SK-N-SH (cell line): ENCODE results near the gene MAN2C1. TPM values are rescaled to one million over a fixed set of nuclear protein-coding genes. Genes with fewer than 3 reads are reported as not detected.

ENCODE experiments used
- CTCF ChIA-PET: fragments of 300-600, 350-600 bp; formaldehyde crosslinking; extraction: SDS; loops from one replicate; lab custom pipeline; 2021; lab: Yijun Ruan, JAX
- POLR2A ChIA-PET: fragments of 350-600 bp; sonication (Branson Sonifier 250); formaldehyde crosslinking; extraction: SDS; loops from one replicate; lab custom pipeline; 2020; ENCODE audit warnings: antibody characterized with exemption, inconsistent platforms; lab: Yijun Ruan, JAX
- DNase-seq: peaks from one replicate; pipeline ENCODE4 v3.0.0; 2012
- H2AFZ ChIP-seq: fragments of 200-600 bp; sonication (generic); 2 replicates; pipeline ENCODE4 v1.8.1; 2016; ENCODE audit warnings: antibody characterized with exemption, mild to moderate bottlenecking, low read depth
- H3F3A ChIP-seq: fragments of 200-600 bp; sonication (generic); replicated peaks from 2 replicates; pipeline ENCODE3; 2016; ENCODE audit warnings: antibody characterized with exemption, mild to moderate bottlenecking; ENCODE audit not compliant: insufficient read depth
- H3K27ac ChIP-seq, 2 experiments: fragments of 200-500 bp in 1 of 2; fragments of 200-600 bp in 1 of 2; sonication (Bioruptor generic) in 1 of 2; sonication (generic), shearing (Covaris generic) in 1 of 2; 2 replicates each; pipeline versions ENCODE4 v1.5.1 to v1.6.1; 2014 to 2016; ENCODE audit warnings: low read depth in 2 of 2, inconsistent platforms in 1 of 2, low read length in 1 of 2, mild to moderate bottlenecking in 1 of 2, mixed read lengths in 1 of 2
- H3K27me3 ChIP-seq: fragments of 200-600 bp; sonication (generic), shearing (Covaris generic); 2 replicates; pipeline ENCODE4 v1.6.1; 2016; ENCODE audit warnings: mixed run types; ENCODE audit not compliant: insufficient read depth
- H3K36me3 ChIP-seq, 2 experiments: fragments of 200-500 bp in 1 of 2; fragments of 200-600 bp in 1 of 2; sonication (Bioruptor generic) in 1 of 2; sonication (generic) in 1 of 2; replicated peaks in 1 of 2; 2 replicates each; pipeline versions ENCODE3 to v1.5.1; 2014 to 2016; ENCODE audit warnings: low read length in 1 of 2, mild to moderate bottlenecking in 1 of 2; ENCODE audit not compliant: insufficient read depth in 2 of 2, control insufficient read depth in 1 of 2
- H3K4me1 ChIP-seq, 2 experiments: fragments of 200-500 bp in 1 of 2; fragments of 200-600 bp in 1 of 2; sonication (Bioruptor generic) in 1 of 2; sonication (generic), shearing (Covaris generic) in 1 of 2; 2 replicates each; pipeline versions ENCODE4 v1.5.1 to v1.6.1; 2014 to 2016; ENCODE audit warnings: low read depth in 1 of 2, low read length in 1 of 2, mixed run types in 1 of 2; ENCODE audit not compliant: insufficient read depth in 2 of 2, control insufficient read depth in 1 of 2
- H3K4me2 ChIP-seq: fragments of 200-600 bp; sonication (generic), shearing (Covaris generic); 2 replicates; pipeline ENCODE4 v1.6.1; 2017; ENCODE audit warnings: mixed run types
- H3K4me3 ChIP-seq, 2 experiments: fragments of 200-500 bp in 1 of 2; fragments of 200-600 bp in 1 of 2; sonication (Bioruptor generic) in 1 of 2; sonication (generic), shearing (Covaris generic) in 1 of 2; 2 replicates each; pipeline versions ENCODE4 v1.5.1 to v1.8.1; 2014 to 2016; ENCODE audit warnings: low read depth in 2 of 2, inconsistent platforms in 1 of 2, low read length in 1 of 2, mild to moderate bottlenecking in 1 of 2, mixed read lengths in 1 of 2, moderate library complexity in 1 of 2
- H3K79me2 ChIP-seq: fragments of 200-600 bp; sonication (generic); 2 replicates; pipeline ENCODE4 v1.8.1; 2017; ENCODE audit warnings: mild to moderate bottlenecking; ENCODE audit not compliant: insufficient read depth
- H3K9ac ChIP-seq: fragments of 200-600 bp; sonication (generic); 2 replicates; pipeline ENCODE4 v1.6.1; 2017; ENCODE audit warnings: mixed run types
- H3K9me2 ChIP-seq: fragments of 200-600 bp; sonication (generic); 2 replicates; pipeline ENCODE4 v1.6.1; 2017; ENCODE audit warnings: mixed run types
- H3K9me3 ChIP-seq: fragments of 200-600 bp; sonication (generic); 2 replicates; pipeline ENCODE4 v1.6.1; 2017; ENCODE audit warnings: mixed run types, mild to moderate bottlenecking, moderate library complexity
- H4K20me1 ChIP-seq: fragments of 200-600 bp; sonication (generic); 2 replicates; pipeline ENCODE4 v1.6.1; 2017; ENCODE audit warnings: mild to moderate bottlenecking, mixed run types; ENCODE audit not compliant: insufficient read depth
- CHD2 ChIP-seq: fragments of 150-350 bp; IDR thresholded peaks from 2 replicates; pipeline ENCODE4 v1.6.1; 2018; ENCODE audit warnings: low read length; ENCODE audit not compliant: partially characterized antibody
- CTCF ChIP-seq: fragments of 200-600 bp; sonication (generic); IDR thresholded peaks from 2 replicates; pipeline ENCODE4 v1.6.1; 2017; ENCODE audit warnings: antibody characterized with exemption, mild to moderate bottlenecking, moderate library complexity
- EP300 ChIP-seq, 2 experiments: IDR thresholded peaks; 2 replicates each; pipeline versions ENCODE4 v1.4.0 to v1.6.1; 2012; ENCODE audit warnings: borderline replicate concordance in 1 of 2, low read depth in 1 of 2, low read length in 1 of 2
- FOSL2 ChIP-seq: IDR thresholded peaks from 2 replicates; pipeline ENCODE4 v1.4.0; 2012; ENCODE audit warnings: low read depth, mild to moderate bottlenecking, moderate library complexity, borderline replicate concordance
- JUND ChIP-seq: IDR thresholded peaks from 2 replicates; pipeline ENCODE4 v1.4.0; 2012
- MEF2A ChIP-seq: IDR thresholded peaks from 2 replicates; pipeline ENCODE4 v1.4.0; 2012; ENCODE audit warnings: low read depth, borderline replicate concordance
- NFIC ChIP-seq: IDR thresholded peaks from 2 replicates; pipeline ENCODE4 v1.4.0; 2012; ENCODE audit warnings: borderline replicate concordance
- NRF1 ChIP-seq: IDR thresholded peaks from 2 replicates; pipeline ENCODE4 v1.6.1; 2012; ENCODE audit warnings: low read depth, mild to moderate bottlenecking, low read length
- POLR2AphosphoS5 ChIP-seq: IDR thresholded peaks from 2 replicates; pipeline ENCODE4 v1.6.1; 2012; ENCODE audit warnings: low read depth, low read length
- RAD21 ChIP-seq: IDR thresholded peaks from 2 replicates; pipeline ENCODE4 v1.6.1; 2012; ENCODE audit warnings: mild to moderate bottlenecking, low read length
- RCOR1 ChIP-seq: fragments of 150-350 bp; IDR thresholded peaks from 2 replicates; pipeline ENCODE4 v1.6.1; 2017; ENCODE audit warnings: antibody characterized with exemption, low read length
- REST ChIP-seq: IDR thresholded peaks from 2 replicates; pipeline ENCODE4 v1.6.1; 2012; ENCODE audit warnings: mild to moderate bottlenecking, low read depth, low read length, moderate library complexity
- RFX5 ChIP-seq: IDR thresholded peaks from 2 replicates; pipeline ENCODE4 v1.6.1; 2012; ENCODE audit warnings: mild to moderate bottlenecking, improper control_type of control experiment, low read length
- SIN3A ChIP-seq: IDR thresholded peaks from 2 replicates; pipeline ENCODE4 v1.6.1; 2012; ENCODE audit warnings: low read depth, mild to moderate bottlenecking, low read length, moderate library complexity, borderline replicate concordance
- TAF1 ChIP-seq: IDR thresholded peaks from 2 replicates; pipeline ENCODE4 v1.6.1; 2012; ENCODE audit warnings: low read depth, mild to moderate bottlenecking, low read length, moderate library complexity, borderline replicate concordance
- TEAD4 ChIP-seq: IDR thresholded peaks from 2 replicates; pipeline ENCODE4 v1.4.0; 2012; ENCODE audit warnings: mild to moderate bottlenecking, borderline replicate concordance; ENCODE audit not compliant: insufficient read depth
- ZBTB33 ChIP-seq: IDR thresholded peaks from 2 replicates; pipeline ENCODE4 v1.4.0; 2012; ENCODE audit warnings: low read depth, borderline replicate concordance
- WGBS: methylation state at CpG from one replicate; pipeline ENCODE4 v1.1.6; 2017; ENCODE audit warnings: low lambda C conversion rate; 5-methylcytosine and 5-hydroxymethylcytosine counted together
- polyA plus RNA-seq, 3 experiments: library from polyadenylated mRNA; depleted of rRNA; stranded (reverse); fragments of >200 nt; gene quantifications; 2 replicates each; pipeline ENCODE4 v1.2.3, GENCODE V29; 2012
- TF ChIP-seq, protein P1 (sequence below): fragments of 150-350 bp; IDR thresholded peaks from 2 replicates; pipeline ENCODE4 v1.6.1; 2016; ENCODE audit warnings: mild to moderate bottlenecking, low read depth, low read length

Gene MAN2C1
- polyA plus RNA-seq, 1 of the 3 experiments (the other 2 are of a cell fraction), result 132 TPM

DNA sequence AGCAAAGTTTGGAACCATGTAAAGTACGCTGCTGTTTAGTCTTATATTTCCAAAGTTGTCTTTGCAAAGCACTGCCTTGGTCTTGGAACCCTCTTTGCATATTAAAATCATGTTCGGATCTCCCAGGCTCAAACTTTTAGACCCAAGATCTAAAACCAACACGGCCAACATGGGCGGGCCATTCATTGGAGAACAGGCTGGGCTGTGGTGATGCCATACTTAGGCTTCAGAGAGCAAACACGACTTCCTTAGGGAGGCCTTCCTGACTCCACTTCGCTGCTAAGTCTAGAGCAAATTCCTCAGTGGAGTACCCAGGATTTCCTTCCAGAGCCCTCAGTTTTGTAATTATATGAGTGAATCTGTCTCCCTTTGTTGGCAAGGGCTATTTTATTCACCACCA lies 3.5 kb downstream of the MAN2C1 start:
- no peak overlapping the region for H3K9ac ChIP-seq
- no peaks in the 10 kb centered on the region for H3K9me2 ChIP-seq
- no peaks in the 10 kb centered on the region; the same call in 1 of the 2 replicates for H4K20me1 ChIP-seq
- TF ChIP-seq RAD21 (no peak), TEAD4 (no peak), JUND (no peak), REST (no peak), FOSL2 (no peak), EP300 (IDR thresholded peaks at IDR 0.05; ENCODE audit: borderline replicate concordance in 1 of 2, low read depth in 1 of 2, low read length in 1 of 2) (no peak), SIN3A (no peak), MEF2A (no peak), ZBTB33 (no peak), RCOR1 (no peak), POLR2AphosphoS5 (no peak), TAF1 (no peak), NFIC (no peak), CTCF (no peak), RFX5 (no peak), CHD2 (no peak), NRF1 (no peak)
- TF ChIP-seq, protein P1, sequence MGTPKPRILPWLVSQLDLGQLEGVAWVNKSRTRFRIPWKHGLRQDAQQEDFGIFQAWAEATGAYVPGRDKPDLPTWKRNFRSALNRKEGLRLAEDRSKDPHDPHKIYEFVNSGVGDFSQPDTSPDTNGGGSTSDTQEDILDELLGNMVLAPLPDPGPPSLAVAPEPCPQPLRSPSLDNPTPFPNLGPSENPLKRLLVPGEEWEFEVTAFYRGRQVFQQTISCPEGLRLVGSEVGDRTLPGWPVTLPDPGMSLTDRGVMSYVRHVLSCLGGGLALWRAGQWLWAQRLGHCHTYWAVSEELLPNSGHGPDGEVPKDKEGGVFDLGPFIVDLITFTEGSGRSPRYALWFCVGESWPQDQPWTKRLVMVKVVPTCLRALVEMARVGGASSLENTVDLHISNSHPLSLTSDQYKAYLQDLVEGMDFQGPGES, result no peak
- no peak overlapping the region for H2AFZ ChIP-seq
- H3K9me3 ChIP-seq, result no peaks in the 10 kb centered on the region
- H3K4me3 ChIP-seq, result no peak overlapping the region
- ChIA-PET CTCF (no interaction called here), POLR2A (no interaction called here)
- peaks cover 3% of the 10 kb centered on the region for H3F3A ChIP-seq
- H3K4me2 ChIP-seq, result no peak overlapping the region
- H3K27me3 ChIP-seq, result no peaks in the 10 kb centered on the region
- no peak overlapping the region for H3K27ac ChIP-seq
- 92% methylated on average over 6 of the region's 6 CpGs for WGBS
- peaks cover 24% of the 10 kb centered on the region for H3K79me2 ChIP-seq
- H3K36me3 ChIP-seq, result peaks cover 31 to 49% of the 10 kb centered on the region in 2 experiments
- DNase-seq, result no peak
- peaks cover 5 to 16% of the 10 kb centered on the region in 2 experiments; a peak in 3 of 4 replicates for H3K4me1 ChIP-seq
